Prostate gland (tissue), 2 donors: ENCODE measurements around the gene STIL. TPM values are rescaled to one million over a fixed set of nuclear protein-coding genes. Genes with fewer than 3 reads are reported as not detected.
A peak's percentile ranks its signal among the peaks of the same experiment; 100 is the strongest.

Source experiments
- DNase-seq: peaks from one replicate; pipeline ENCODE4 v3.0.0-alpha.2; 2019; ENCODE audit warnings: low spot score
- H3K27ac ChIP-seq, 2 donors: fragments of 200-600 bp; sonication (generic); 2 replicates each; pipeline ENCODE4 v1.5.1; 2017 to 2019
- H3K27me3 ChIP-seq: fragments of 200-600 bp; sonication (generic); replicated peaks from 2 replicates; pipeline ENCODE4 v1.5.1; 2019; ENCODE audit not compliant: insufficient read depth
- H3K36me3 ChIP-seq, 2 donors: fragments of 200-600 bp; sonication (generic); 1 replicate in 1 of 2; 2 replicates in 1 of 2; pipeline versions ENCODE4 v1.5.1 to v1.8.1; 2017 to 2019
- H3K4me1 ChIP-seq: fragments of 200-600 bp; sonication (generic); replicated peaks from 2 replicates; pipeline ENCODE4 v1.5.1; 2019
- H3K4me3 ChIP-seq, 2 donors: fragments of 200-600 bp; sonication (generic); 2 replicates each; pipeline ENCODE4 v1.5.1; 2017 to 2019
- H3K9me3 ChIP-seq: fragments of 200-600 bp; sonication (generic); 2 replicates; pipeline ENCODE4 v1.5.1; 2017
- CTCF ChIP-seq, 4 experiments: fragments of 200-600 bp in 2 of 4; fragments of 450-650 bp in 2 of 4; sonication (generic) in 2 of 4; IDR thresholded peaks; 1 replicate in 3 of 4; 2 replicates in 1 of 4; pipeline ENCODE4 v1.5.1; 2016 to 2019; ENCODE audit warnings: antibody characterized with exemption in 4 of 4, mild to moderate bottlenecking in 2 of 4, moderate library complexity in 2 of 4
- POLR2A ChIP-seq: fragments of 450-650 bp; IDR thresholded peaks from one replicate; pipeline ENCODE4 v1.6.1; 2016; ENCODE audit warnings: antibody characterized with exemption, mild to moderate bottlenecking
- POLR2AphosphoS5 ChIP-seq: sonication (generic); formaldehyde crosslinking; IDR thresholded peaks from one replicate; pipeline ENCODE4 v1.6.1; 2017; ENCODE audit warnings: antibody characterized with exemption
- WGBS: methylation state at CpG from one replicate; pipeline ENCODE4 v1.1.5; 2018; 5-methylcytosine and 5-hydroxymethylcytosine counted together
- intact Hi-C: fragments of 100-400 bp; cut with DNase I; formaldehyde crosslinking; loops from one replicate; pipeline ENCODE4 v1.14.2; 2022
- total RNA-seq, 2 donors: library from RNA; depleted of rRNA; stranded (reverse); fragments of >200 nt; gene quantifications; one replicate each; pipeline ENCODE4 v1.1.0, GENCODE V29; 2016

Gene STIL
- total RNA-seq, 2 donors from 2014 or later: 1.5 to 5.9 TPM

- H3K27me3 ChIP-seq: no peaks in the 10 kb centered on the region
- 55% methylated on average over 9 of the region's 9 CpGs for WGBS
- intact Hi-C loops: loop anchor here (10.0 kb wide), 1 partner anchor 390 kb away; no protein-coding TSS in a partner anchor
- TF ChIP-seq POLR2A (no peak), POLR2AphosphoS5 (no peak), CTCF (IDR thresholded peaks at IDR 0.05) (no peak)
- peak overlapping the region; percentile 96 to 97 for H3K27ac ChIP-seq
- no peaks in the 10 kb centered on the region for H3K36me3 ChIP-seq
- H3K9me3 ChIP-seq: no peaks in the 10 kb centered on the region
- no peaks in the 10 kb centered on the region for H3K4me1 ChIP-seq
- peak overlapping the region; percentile 87 to 98 for H3K4me3 ChIP-seq
- DNase-seq: no peak
Measured at GRCh38 chr1:47334765-47335435, 21.0 kb upstream of the STIL start.

GRCh38 chr1:47333922-47334764 lies 20.2 kb upstream of the STIL start:
- no peaks in the 10 kb centered on the region for H3K9me3 ChIP-seq
- H3K27ac ChIP-seq: peak overlapping the region; percentile 96 to 97
- DNase-seq: peak; percentile 78
- peak; percentile 5 for TF ChIP-seq POLR2AphosphoS5
- peak in 3 of 4 experiments; percentile 31 to 56 (median 48) for TF ChIP-seq CTCF (IDR thresholded peaks at IDR 0.05)
- TF ChIP-seq POLR2A: peak; percentile 15
- H3K36me3 ChIP-seq: no peaks in the 10 kb centered on the region
- intact Hi-C loops: loop anchor here (1.0 to 10.0 kb wide), 2 partner anchors 20 to 391 kb away; partner anchors contain the start of gene STIL
- 0% methylated on average over 45 of the region's 90 CpGs for WGBS
- no peaks in the 10 kb centered on the region for H3K27me3 ChIP-seq
- H3K4me3 ChIP-seq: peak overlapping the region; percentile 87 to 98
- H3K4me1 ChIP-seq: no peaks in the 10 kb centered on the region

GRCh38 chr1:47333578-47333921 lies 19.6 kb upstream of the STIL start, which contains the start of gene CMPK1:
Gene CMPK1, plus strand, starts transcription at chr1:47333790. Its CDS starts 156 bp downstream, at chr1:47333946.
- Histone ChIP-seq H3K27me3 (no peaks in the 10 kb centered on the region), H3K9me3 (no peaks in the 10 kb centered on the region), H3K27ac (peak within 1 kb of the TSS; percentile 96 to 97), H3K4me1 (no peaks in the 10 kb centered on the region), H3K36me3 (no peaks in the 10 kb centered on the region), H3K4me3 (peak within 1 kb of the TSS; percentile 87 to 98)
- DNase-seq: peak; percentile 79
- TF ChIP-seq POLR2AphosphoS5 (peak; percentile 48), CTCF (IDR thresholded peaks at IDR 0.05) (no peak)
- intact Hi-C loops: loop anchor here (1.0 to 10.0 kb wide), 2 partner anchors 19 to 391 kb away; partner anchors contain the start of gene STIL
- under 1% methylated on average over 24 of the region's 40 CpGs for whole genome bisulfite sequencing

GRCh38 chr1:47332779-47333577 lies 19.0 kb upstream of the STIL start:
- intact Hi-C loops: loop anchor here (1.0 to 10.0 kb wide), 2 partner anchors 19 to 392 kb away; partner anchors contain the start of gene STIL
- peak; percentile 11 for DNase-seq
- TF ChIP-seq CTCF (IDR thresholded peaks at IDR 0.05): no peak
- TF ChIP-seq POLR2AphosphoS5: no peak
- no peak for TF ChIP-seq POLR2A
- 29% methylated on average over 19 of the region's 19 CpGs for WGBS
- Histone ChIP-seq H3K36me3 (no peaks in the 10 kb centered on the region), H3K27ac (peak overlapping the region; percentile 96 to 97), H3K9me3 (no peaks in the 10 kb centered on the region), H3K4me1 (no peaks in the 10 kb centered on the region), H3K4me3 (peak overlapping the region; percentile 87 to 98), H3K27me3 (no peaks in the 10 kb centered on the region)
